IPS-NIHi7 (cell line): ENCODE data around the gene SUPT4H1.

Experiments
- DNase-seq: peaks from one replicate; pipeline ENCODE4 v3.0.0; 2012; ENCODE audit warnings: mixed read lengths; ENCODE audit errors: extremely low spot score

SUPT4H1 gene

GRCh38 chr17:58340405-58340876, 11.6 kb downstream of the SUPT4H1 start:
- no peak for DNase-seq

GRCh38 chr17:58339755-58340404, 12.1 kb downstream of the SUPT4H1 start:
- DNase-seq: no peak

DNA sequence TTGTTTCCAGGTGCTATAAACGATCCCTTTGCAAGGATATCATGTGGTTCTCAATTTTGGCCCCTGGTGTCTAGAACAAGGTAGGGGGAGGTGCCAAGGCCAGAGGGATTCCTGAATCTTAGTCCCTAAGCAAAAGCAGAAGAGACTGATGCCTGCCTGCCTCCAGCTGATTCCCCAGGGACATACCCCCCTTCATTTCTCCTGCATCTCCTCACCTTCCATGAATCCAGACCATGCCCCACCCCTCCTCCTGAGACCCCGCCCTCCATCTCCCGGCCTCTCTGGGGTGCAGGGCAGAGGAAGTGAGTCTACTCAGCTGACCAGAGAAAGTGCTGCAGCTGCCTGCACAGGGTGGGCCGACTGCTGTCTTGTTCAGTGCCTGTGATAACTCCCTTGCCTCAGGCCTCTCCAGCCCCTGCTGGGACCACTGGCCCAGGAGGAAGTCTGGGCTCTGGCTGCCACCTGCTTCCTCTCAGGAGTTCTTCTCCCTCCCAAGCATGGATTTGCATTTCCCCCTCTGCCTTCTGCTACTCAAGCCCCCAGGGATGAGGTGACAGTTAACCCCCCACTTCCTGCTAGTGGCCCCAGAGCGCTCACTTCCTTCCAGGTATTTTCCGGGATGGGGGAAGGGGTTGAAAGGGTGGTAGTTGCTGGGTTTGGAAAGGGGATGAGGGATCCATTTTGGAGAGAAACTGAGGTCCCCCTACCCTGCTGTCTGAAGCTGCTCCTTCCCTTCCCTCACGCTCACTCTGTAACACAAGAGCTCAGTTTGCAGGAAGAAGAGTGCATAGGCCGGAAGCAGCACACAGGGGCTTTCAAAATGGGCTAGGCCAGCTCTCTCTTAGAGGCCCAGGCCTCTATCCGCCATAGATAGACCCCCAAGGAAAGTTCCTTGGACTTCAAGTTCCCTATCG, 12.9 kb downstream of the SUPT4H1 start:
- DNase-seq: peak; percentile 77

GRCh38 chr17:58338454-58338840, 13.6 kb downstream of the SUPT4H1 start:
- DNase-seq: no peak

DNA sequence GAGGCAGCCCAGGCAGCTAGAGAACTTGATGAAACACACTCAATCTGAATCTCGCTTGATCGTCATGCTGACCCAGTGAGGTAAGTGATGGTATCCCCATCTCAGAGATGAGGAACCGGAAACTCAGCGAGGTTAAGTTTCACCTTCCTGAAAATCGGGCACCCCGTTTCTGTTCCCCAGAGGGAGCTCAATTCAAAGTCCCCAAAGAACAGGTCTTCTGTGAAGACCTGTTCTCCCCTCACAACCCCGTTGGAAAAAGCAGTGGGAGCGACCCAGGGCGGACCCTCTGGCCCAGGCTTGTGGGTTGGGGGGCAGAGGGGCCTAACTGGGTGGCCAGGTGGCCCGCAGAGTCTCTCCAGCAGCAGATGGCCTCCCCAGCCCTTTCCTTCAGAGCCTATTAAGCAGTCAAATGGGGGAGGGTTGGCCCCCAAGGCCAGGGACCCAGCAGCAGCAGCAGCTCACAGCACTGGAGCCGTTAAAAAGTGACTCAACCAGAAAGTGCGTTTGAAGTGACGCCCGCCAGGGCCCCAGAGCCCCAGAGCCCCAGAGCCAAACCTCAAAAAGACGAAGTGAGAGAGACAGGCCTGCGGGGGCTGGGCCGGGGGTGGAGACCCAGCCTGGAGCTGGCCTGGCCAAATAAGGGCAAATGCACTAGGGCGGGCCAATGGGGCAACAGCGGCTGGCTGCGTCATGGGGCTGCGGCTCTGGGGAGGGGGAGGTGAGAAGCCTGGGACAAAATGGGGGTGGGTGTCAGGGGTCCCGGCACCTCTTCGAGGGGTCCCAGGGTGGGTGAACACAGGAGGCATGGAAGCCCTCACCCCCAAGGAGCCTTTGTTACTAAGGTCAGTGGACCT, 14.2 kb downstream of the SUPT4H1 start:
- DNase-seq: peak; percentile 92

GRCh38 chr17:58337210-58337599, 14.8 kb downstream of the SUPT4H1 start:
- DNase-seq: no peak

GRCh38 chr17:58336456-58337209, 15.4 kb downstream of the SUPT4H1 start:
- no peak for DNase-seq

DNA sequence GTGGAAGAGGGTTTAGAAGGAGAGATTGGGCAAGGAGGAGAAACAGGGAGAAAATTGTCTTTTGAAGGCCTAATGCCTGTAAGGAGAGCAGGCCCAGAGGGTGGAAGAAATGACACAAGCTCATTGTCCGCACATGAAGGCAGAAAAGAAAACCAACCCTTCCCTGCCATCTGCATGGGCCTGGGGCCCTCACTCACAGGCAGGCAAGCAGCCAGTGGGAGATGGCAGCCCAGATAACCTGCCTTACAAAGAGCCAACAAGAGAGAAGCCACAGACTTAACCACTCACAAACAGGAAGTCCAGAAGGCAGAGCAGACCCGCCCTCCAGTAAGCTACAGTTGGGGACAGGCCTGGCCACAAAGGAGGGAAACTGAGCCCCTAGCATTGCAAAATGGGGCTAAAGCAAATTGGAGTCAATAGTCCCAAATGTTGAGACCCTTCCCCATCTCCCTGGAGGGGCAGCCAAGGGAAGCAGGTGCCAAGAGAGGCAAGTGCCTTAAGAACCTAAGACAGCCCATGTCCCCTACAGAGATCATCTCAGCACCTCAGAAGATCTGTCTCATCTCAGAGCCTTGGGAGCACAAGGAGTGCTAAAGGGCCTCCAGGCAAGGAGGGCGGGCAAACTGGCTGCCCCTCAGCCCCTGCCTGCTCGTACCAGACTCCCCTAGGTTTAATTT, 16.1 kb downstream of the SUPT4H1 start:
- no peak for DNase-seq

DNA sequence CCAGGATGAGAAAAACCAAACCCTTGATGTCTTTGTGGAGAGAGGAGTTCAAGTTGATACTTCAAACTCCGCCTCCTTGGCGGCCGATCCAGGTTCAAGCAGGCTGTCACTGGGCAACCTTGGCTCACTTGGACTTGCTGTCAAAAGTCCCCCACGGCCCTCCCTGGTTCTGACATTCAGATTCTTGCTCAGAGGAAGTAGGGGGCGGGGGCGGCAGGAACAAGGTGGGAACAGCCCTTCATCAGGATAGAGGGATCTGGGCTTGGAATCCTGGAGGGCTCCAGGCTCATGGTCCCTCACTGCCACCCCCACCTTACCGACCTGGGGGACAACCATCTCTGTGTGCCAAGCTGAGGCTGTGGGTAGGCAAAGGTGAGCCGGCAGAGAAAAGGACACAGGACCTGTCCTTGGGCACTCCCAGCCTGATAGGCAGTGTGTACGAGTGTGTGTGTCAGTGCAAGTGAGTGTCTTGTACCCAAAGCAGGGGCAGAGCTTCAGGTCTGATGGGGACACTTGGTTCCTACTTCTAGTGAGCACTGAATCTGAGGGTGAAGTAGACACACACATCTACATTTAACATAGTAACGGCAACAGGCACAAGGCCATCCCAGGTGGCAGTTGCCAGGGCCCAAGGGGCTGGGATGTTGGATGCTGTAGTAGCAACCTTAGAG, 16.8 kb downstream of the SUPT4H1 start:
- no peak for DNase-seq

GRCh38 chr17:58334661-58335060, 17.3 kb downstream of the SUPT4H1 start:
- no peak for DNase-seq

- no peak for DNase-seq
These were observed 17.7 kb downstream of the SUPT4H1 start for GRCh38 chr17:58334256-58334655.

DNA sequence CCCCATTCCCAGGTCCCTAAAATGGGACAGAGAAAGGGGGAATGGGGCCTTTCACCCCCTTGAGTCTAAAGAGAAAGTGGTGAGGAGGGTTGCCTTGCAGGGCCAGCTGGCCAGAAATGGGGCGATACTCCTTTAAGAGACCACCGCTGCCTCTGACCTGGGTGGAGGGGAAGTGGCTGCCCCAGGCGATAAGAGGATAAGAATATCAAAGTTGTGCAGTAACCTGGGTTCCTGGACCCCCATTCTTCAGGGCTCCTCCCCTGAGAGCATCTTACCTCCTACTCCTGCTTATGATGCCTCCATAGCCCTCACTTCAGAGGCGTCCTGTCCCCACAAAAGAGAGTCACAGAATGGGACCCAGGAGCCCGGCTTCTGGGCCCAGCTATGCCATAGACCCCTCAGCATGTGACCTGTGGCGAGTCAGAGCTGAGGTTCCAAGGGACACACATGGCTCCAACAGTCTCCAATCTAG, 18.2 kb downstream of the SUPT4H1 start:
- DNase-seq: no peak

GRCh38 chr17:58332778-58333735, 18.9 kb downstream of the SUPT4H1 start:
- no peak for DNase-seq

DNA sequence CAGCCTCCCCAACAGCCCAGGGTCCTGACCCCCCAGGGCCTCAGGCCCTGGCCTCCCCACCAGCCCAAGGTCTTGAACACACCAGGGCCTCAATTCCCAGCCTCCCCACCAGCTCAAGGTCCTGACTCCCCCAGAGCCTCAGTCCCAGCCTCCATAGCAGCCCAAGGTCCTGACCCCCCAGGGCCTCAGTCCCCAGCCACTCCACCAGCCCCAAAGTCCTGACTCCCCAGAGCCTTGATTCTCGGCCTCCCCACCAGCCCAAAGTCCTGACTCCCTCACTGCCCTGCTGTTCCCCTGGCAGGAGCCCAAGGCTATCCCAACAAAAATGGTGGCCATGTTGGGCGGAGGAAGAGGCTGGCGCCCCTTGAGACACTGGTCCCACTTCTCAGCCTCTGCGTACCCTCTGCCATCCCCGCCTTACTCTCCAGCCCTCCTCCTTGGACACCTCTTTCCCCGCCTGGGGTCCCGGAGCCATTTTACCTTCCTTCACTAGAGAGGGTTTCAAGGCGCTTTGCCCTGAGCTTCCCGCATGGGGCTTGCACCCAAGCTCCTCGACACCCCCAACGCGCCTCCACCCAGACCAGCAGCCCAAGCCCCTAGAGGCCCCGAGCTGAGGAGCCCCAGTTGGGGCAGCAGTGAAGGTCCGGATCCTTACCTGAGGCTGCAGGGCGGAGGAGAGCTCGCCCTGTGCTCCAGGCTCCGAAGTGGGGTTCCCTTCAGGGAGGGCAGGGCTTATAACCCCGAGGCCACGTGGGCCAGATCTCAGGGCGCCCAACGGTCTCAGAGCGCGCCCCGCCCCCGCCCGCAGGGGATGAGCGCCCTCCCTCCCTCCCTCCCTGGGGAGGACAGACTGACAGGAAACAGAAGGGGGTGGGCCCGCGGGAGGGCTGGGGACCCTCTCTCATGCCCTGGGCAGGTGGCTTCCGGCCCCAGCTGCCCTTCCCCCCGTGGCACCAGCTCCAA, 19.9 kb downstream of the SUPT4H1 start:
- DNase-seq: no peak

DNA sequence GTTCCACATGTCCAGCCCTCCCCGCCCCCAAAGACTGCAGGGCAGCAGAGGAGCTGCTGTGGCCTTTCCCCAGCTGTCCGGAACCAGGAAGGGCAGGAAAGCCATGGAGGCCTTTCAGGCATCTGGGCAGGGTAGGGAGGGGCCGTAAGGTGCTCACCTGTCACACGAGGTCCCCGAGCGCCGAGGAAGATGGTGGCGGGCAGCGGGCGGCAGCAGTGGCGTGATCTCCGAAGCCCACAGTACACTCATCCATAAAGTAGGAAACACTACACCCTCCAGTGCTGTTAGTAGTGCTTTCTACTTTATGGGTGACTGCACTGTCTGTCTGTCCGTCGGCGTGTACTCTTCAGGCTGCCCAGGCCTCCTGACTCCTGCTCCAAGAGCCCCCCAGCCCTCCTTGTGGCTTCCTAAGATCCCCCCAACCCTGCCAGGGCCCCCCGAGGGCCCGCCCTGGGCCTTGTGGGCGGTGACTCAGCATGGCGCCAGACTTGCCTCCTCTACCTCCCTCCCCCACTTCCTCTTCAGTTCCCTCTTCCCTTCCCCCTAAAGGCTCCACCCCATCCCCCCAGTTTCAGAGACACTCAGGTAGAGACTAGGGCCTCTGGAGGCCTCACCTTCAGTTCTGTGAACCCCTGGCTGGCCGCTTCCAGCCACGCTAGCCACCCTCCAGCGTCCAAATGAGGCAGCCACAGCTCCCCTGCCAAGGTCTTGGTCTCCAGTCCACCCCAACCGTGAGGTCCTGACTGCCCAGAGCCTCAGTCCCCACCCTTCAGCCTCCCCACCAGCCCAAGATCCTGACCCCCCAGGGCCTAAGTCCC, 20.8 kb downstream of the SUPT4H1 start:
- no peak for DNase-seq

- no peak for DNase-seq
These were observed 21.4 kb downstream of the SUPT4H1 start for GRCh38 chr17:58330538-58330996.
